HL-60 (cell line): ENCODE measurements around the gene EDNRA.

ENCODE experiments used
- CTCF ChIP-seq: IDR thresholded peaks from one replicate; pipeline ENCODE4 v1.5.1; 2011; ENCODE audit warnings: low read length, control low read depth, inconsistent platforms; ENCODE audit not compliant: insufficient read depth
- GABPA ChIP-seq: IDR thresholded peaks from 2 replicates; pipeline ENCODE4 v1.6.1; 2012; ENCODE audit warnings: low read depth

- no peak for TF ChIP-seq CTCF
- no peak for TF ChIP-seq GABPA
These were observed 40.5 kb upstream of the EDNRA start for GRCh38 chr4:147440442-147440841.
